Right lobe of liver (tissue), 6 donors: Measurements from ENCODE around the gene PACS2. TPM values are rescaled to one million over a fixed set of nuclear protein-coding genes. Genes with fewer than 3 reads are reported as not detected.

Experiments
- ATAC-seq, 4 donors: fragments of 200-7000 bp; cut with Tn5 transposase; one replicate each; pipeline ENCODE4 v1.9.1; 2020; ENCODE audit warnings: mild to moderate bottlenecking in 4 of 4, moderate library complexity in 4 of 4
- DNase-seq, 3 donors: peaks; one replicate each; pipeline ENCODE4 v3.0.0-alpha.2; 2020
- H3K27ac ChIP-seq, 3 donors: fragments of 200-600 bp; one replicate each; pipeline ENCODE4 v1.8.0; 2022
- H3K27me3 ChIP-seq, 2 donors: fragments of 200-600 bp; one replicate each; pipeline ENCODE4 v1.8.0; 2022
- H3K36me3 ChIP-seq, 4 donors: fragments of 200-600 bp; sonication (generic) in 1 of 4; one replicate each; pipeline versions ENCODE4 v1.5.1 to v1.8.0; 2017 to 2022; ENCODE audit warnings: control low read depth in 1 of 4
- H3K4me1 ChIP-seq, 4 donors: fragments of 200-600 bp; sonication (generic) in 1 of 4; one replicate each; pipeline versions ENCODE4 v1.5.1 to v1.8.0; 2017 to 2022; ENCODE audit warnings: control low read depth in 1 of 4
- H3K4me3 ChIP-seq, 3 donors: fragments of 200-600 bp; one replicate each; pipeline ENCODE4 v1.8.0; 2022
- H3K9me3 ChIP-seq, 4 donors: fragments of 200-600 bp; sonication (generic) in 1 of 4; one replicate each; pipeline versions ENCODE4 v1.5.1 to v1.8.0; 2017 to 2022; ENCODE audit warnings: control low read depth in 1 of 4
- CTCF ChIP-seq, 4 donors: fragments of 200-600 bp in 3 of 4; fragments of 450-650 bp in 1 of 4; IDR thresholded peaks; one replicate each; pipeline versions ENCODE4 v1.5.1 to v1.8.0; 2016 to 2022; ENCODE audit warnings: antibody characterized with exemption in 4 of 4, mild to moderate bottlenecking in 2 of 4
- POLR2A ChIP-seq: fragments of 450-650 bp; IDR thresholded peaks from one replicate; pipeline ENCODE4 v1.6.1; 2017; ENCODE audit warnings: antibody characterized with exemption, mild to moderate bottlenecking
- WGBS: methylation state at CpG from one replicate; pipeline ENCODE4 v1.1.6; 2018; ENCODE audit warnings: low coverage, low lambda C conversion rate; ENCODE audit not compliant: insufficient coverage; ENCODE audit errors: missing lambda C conversion rate; 5-methylcytosine and 5-hydroxymethylcytosine counted together
- intact Hi-C, 2 donors: fragments of 100-400 bp; cut with DNase I; formaldehyde crosslinking; loops; one replicate each; pipeline versions ENCODE4 v1.11.2 to v1.14.1; 2022
- total RNA-seq, 6 experiments: library from RNA; depleted of rRNA in 2 of 6; stranded (reverse); fragments of >200 nt in 2 of 6; fragmentation: NEBNext Ultra II Directional in 3 of 6; extraction: Animal tissue kit (Norgen Biotek cat#: 25700) in 3 of 6; gene quantifications; one replicate each; pipeline versions ENCODE4 v1.1.0 to v1.2.4, GENCODE V29; 2016 to 2023
- donor health status: DM: no; HTN: yes; CAD: no.
- donor health status: DM: no; HTN: no; CAD: no.
- donor health status: DM: no; HTN: no; CAD: no.
- donor health status: DM: no; HTN: yes; CAD: no.
- donor health status: DM: no; HTN: yes; CAD: no.

Gene PACS2
- total RNA-seq, 6 experiments from 2014 or later = 19.8 to 26.7 (median 21.5) TPM

DNA sequence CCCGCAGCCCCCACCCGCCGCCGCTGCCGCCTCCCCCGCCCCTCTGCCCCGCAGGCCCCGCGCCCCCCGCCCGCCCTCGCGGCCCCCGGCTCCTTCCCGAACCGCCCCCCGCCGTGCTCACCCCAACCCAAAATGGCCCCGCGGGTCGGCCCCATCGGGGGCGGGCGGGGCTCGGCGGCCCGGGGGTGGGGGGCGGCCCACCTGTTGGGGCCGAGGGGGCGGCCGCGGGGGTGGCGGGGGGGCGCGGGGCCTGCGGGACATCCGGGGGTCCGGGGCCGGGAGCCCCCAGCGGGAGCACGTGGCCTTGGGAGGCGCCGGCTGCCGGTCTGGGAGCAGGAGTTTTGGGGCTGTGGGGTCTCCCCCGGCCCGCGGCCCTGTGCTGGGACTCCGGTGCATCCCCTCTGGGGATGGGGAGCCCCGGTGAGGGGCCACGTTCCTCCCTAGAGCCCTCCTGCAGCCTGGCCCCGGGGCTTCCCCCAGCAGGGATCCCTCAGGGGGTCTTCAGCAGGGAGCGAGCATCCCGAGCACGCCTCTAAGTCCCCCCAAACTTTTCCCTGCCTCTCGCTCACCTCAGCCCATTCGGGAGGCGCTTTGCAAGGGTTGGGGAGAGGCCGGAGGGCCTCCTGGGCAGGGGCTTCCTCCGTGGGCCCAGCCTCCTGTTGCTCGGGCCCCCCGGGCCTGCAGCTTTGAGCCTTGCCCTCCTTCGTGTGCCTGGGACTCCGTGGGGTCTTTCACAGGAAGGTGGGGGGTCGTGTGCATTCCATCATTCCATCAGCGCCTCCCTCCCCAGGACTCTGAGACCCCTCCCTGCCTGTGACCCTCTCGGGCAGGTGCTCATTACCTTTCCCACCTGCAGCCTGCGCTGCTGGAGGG, 105.8 kb downstream of the PACS2 start:
- Histone ChIP-seq H3K27me3 (no peaks in the 10 kb centered on the region), H3K4me3 (peak overlapping the region; percentile 54 to 74 (median 58)), H3K4me1 (peaks cover 0 to 23% (median 3%) of the 10 kb centered on the region in 4 donors), H3K9me3 (no peaks in the 10 kb centered on the region), H3K36me3 (no peaks in the 10 kb centered on the region), H3K27ac (peak overlapping the region in 2 of 3 donors; percentile 33 to 60)
- TF ChIP-seq CTCF (IDR thresholded peaks at IDR 0.05) (no peak), POLR2A (no peak)
- ATAC-seq (no peak), DNase-seq (no peak)
- intact Hi-C loops = no loop called here
- 26% methylated on average over 5 of the region's 67 CpGs for WGBS

GRCh38 chr14:105420974-105421674, 106.6 kb downstream of the PACS2 start:
- Histone ChIP-seq H3K36me3 (no peaks in the 10 kb centered on the region), H3K27ac (no peak overlapping the region), H3K4me1 (peaks cover 0 to 23% (median 3%) of the 10 kb centered on the region in 4 donors), H3K4me3 (peak overlapping the region in 2 of 3 donors; percentile 54 to 74), H3K9me3 (no peaks in the 10 kb centered on the region), H3K27me3 (no peaks in the 10 kb centered on the region)
- DNase-seq (no peak), ATAC-seq (peak in 1 of 4 donors; percentile 1)
- WGBS = 21% methylated on average over 8 of the region's 23 CpGs
- TF ChIP-seq POLR2A = no peak
- no peak for TF ChIP-seq CTCF (IDR thresholded peaks at IDR 0.05)
- intact Hi-C loops = no loop called here

DNA sequence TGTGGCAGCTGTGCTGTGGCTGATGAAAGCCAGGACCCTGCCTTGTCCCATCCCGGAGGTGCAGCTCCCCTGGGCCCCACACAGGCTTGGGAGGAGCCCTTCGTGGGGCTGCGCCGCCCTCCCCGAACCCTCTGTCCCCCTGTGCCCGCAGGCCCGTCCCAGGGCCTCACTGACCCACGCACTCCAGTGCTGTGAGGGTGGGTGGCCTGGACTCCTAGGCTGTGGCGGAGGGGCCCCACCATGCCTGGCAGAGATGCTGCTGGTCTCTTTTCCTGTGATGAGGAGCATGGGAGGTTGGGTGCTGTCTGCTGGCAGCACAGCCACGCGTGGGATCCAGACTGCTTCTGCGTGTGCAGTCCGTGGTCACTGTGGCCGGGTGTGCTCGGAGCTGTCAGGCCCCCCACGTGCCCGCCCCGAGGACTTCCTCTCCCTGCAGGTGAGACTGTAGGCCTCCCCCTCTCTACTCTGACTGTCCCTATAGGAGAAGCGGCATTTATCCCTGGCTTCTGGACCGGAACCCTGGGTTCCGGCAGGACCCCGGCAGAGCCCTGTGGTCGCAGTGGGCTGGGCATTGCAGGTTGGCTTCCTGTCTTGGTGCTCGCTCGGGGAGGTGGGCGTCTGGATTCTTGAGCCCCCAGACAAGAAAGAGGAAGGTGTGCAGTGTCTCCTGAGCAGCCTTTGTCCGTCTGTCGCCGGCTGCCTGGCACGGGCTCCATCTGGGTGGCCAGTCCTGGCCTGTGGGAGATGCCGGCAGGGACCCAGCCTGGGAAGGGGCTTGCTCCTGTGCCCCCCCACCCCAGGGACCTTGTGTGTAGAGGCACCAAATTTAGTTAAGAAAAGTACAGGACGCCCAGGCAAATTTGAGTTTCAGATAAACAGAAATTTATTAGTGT, 107.4 kb downstream of the PACS2 start:
- Histone ChIP-seq H3K4me1 (peaks cover 0 to 23% (median 3%) of the 10 kb centered on the region in 4 donors), H3K36me3 (no peaks in the 10 kb centered on the region), H3K27ac (peak overlapping the region in 1 of 3 donors; percentile 29), H3K9me3 (no peaks in the 10 kb centered on the region), H3K4me3 (no peak overlapping the region), H3K27me3 (no peaks in the 10 kb centered on the region)
- DNase-seq (no peak), ATAC-seq (no peak)
- intact Hi-C loops = no loop called here
- WGBS = 67% methylated on average over 2 of the region's 32 CpGs
- no peak for TF ChIP-seq POLR2A
- TF ChIP-seq CTCF (IDR thresholded peaks at IDR 0.05) = no peak

DNA sequence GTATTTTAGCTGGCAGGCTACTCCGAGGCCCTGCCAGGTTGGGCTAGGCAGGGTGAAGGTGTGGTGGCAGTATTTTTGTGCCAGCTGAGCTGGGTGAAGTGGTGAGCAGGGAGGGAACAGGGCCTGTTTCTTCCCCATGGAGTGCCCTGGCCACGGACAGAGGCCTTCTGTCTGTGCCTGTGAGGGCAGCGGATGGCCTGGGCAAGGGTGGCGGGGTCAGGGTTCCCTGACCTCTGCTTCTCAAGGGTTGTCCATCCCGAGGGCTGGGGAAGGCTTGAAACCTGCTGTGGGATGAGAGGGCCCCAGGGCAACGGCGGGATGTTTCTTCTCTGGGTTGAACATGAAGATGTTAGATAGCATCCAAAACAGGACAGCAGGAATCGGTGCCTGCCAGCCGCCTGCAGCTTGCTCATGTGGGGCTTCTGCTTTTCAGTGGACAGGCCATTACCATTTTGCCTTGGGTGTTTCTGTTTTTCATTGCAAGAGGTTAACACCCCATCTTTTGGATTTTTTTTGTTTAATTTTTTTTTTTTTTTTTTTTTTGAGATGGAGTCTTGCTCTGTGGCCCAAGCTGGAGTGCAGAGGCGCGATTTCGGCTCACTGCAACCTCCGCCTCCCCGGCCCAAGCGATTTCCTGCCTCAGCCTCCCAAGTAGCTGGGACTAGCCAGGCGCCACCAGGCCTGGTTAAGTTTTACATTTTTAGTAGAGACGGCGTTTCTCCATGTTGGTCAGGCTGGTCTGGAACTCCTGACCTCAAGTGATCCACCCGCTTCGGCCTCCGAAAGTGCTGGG, 108.3 kb downstream of the PACS2 start:
- TF ChIP-seq POLR2A (no peak), CTCF (IDR thresholded peaks at IDR 0.05) (no peak)
- peaks cover 0 to 23% (median 3%) of the 10 kb centered on the region in 4 donors for H3K4me1 ChIP-seq
- no peaks in the 10 kb centered on the region for H3K36me3 ChIP-seq
- whole genome bisulfite sequencing = 65% methylated on average over 20 of the region's 21 CpGs
- peak in 2 of 4 donors; percentile 15 to 63 for ATAC-seq
- no peaks in the 10 kb centered on the region for H3K27me3 ChIP-seq
- H3K4me3 ChIP-seq = no peak overlapping the region
- no peak for DNase-seq
- no peaks in the 10 kb centered on the region for H3K9me3 ChIP-seq
- intact Hi-C loops = no loop called here
- H3K27ac ChIP-seq = peak overlapping the region in 1 of 3 donors; percentile 29
